H1 (cell line): Measurements from ENCODE around the gene DKKL1. TPM values are rescaled to one million over a fixed set of nuclear protein-coding genes. Genes with fewer than 3 reads are reported as not detected.

Experiments used
- CTCF ChIA-PET: fragments of 300-600 bp; sonication (Branson Sonifier 250); formaldehyde crosslinking; loops from one replicate; lab custom pipeline; 2021; ENCODE audit not compliant: partially characterized antibody; lab: Charles Lee
- POLR2A ChIA-PET: fragments of 300-600 bp; sonication (Branson Sonifier 250); formaldehyde crosslinking; loops from one replicate; lab custom pipeline; 2021; ENCODE audit warnings: inconsistent platforms; ENCODE audit not compliant: partially characterized antibody; lab: Charles Lee
- DNase-seq, 2 experiments: peaks; one replicate each; pipeline versions ENCODE4 v3.0.0 to v3.0.0-alpha.2; 2010 to 2022; ENCODE audit warnings: low spot score in 2 of 2, low read depth in 1 of 2, mixed read lengths in 1 of 2
- FAIRE-seq: peaks from 2 replicates; lab custom pipeline; 2011; peaks lifted over from hg19 to GRCh38; lab: Jason Lieb, UNC
- H2AFZ ChIP-seq: 2 replicates; pipeline ENCODE4 v1.8.1; 2012; ENCODE audit warnings: low read length, inconsistent platforms
- H2AK5ac ChIP-seq: 2 replicates; pipeline ENCODE4 v1.6.1; 2013; ENCODE audit warnings: low read depth, low read length
- H2BK120ac ChIP-seq: replicated peaks from 2 replicates; pipeline ENCODE3; 2013; ENCODE audit warnings: low read depth, low read length, inconsistent platforms
- H2BK12ac ChIP-seq: 2 replicates; pipeline ENCODE4 v1.6.1; 2013; ENCODE audit warnings: low read depth, low read length
- H2BK15ac ChIP-seq: 2 replicates; pipeline ENCODE4 v1.6.1; 2013; ENCODE audit warnings: low read length
- H2BK20ac ChIP-seq: 2 replicates; pipeline ENCODE4 v1.6.1; 2013; ENCODE audit warnings: low read length
- H2BK5ac ChIP-seq: 2 replicates; pipeline ENCODE4 v1.6.1; 2013; ENCODE audit warnings: low read depth, low read length
- H3K14ac ChIP-seq: 2 replicates; pipeline ENCODE4 v1.6.1; 2013; ENCODE audit warnings: inconsistent platforms; ENCODE audit not compliant: insufficient read length
- H3K18ac ChIP-seq: 2 replicates; pipeline ENCODE4 v1.6.1; 2013; ENCODE audit warnings: low read length; ENCODE audit errors: extremely low read depth
- H3K23ac ChIP-seq: 2 replicates; pipeline ENCODE4 v1.6.1; 2013; ENCODE audit warnings: inconsistent platforms; ENCODE audit not compliant: insufficient read length
- H3K23me2 ChIP-seq: 2 replicates; pipeline ENCODE4 v1.6.1; 2013; ENCODE audit warnings: low read depth, low read length
- H3K27ac ChIP-seq: 2 replicates; pipeline ENCODE4 v1.6.1; 2011; ENCODE audit warnings: low read depth, low read length, inconsistent platforms
- H3K27me3 ChIP-seq, 4 experiments: replicated peaks in 1 of 4; 1 replicate in 1 of 4; 2 replicates in 3 of 4; pipeline versions ENCODE4 v1.6.1 to v1.8.1; 2011 to 2013; ENCODE audit warnings: low read length in 3 of 4, mild to moderate bottlenecking in 3 of 4, inconsistent platforms in 2 of 4, mixed read lengths in 2 of 4, moderate library complexity in 1 of 4; ENCODE audit not compliant: control insufficient read depth in 3 of 4, insufficient read depth in 3 of 4; ENCODE audit errors: extremely low read depth in 1 of 4
- H3K36me3 ChIP-seq, 4 experiments: 2 replicates each; pipeline versions ENCODE4 v1.6.1 to v1.8.1; 2011 to 2013; ENCODE audit warnings: mild to moderate bottlenecking in 4 of 4, low read length in 3 of 4, moderate library complexity in 2 of 4, control low read depth in 1 of 4, inconsistent platforms in 1 of 4; ENCODE audit not compliant: insufficient read depth in 4 of 4, control insufficient read depth in 2 of 4
- H3K4ac ChIP-seq: replicated peaks from 2 replicates; pipeline ENCODE3; 2013; ENCODE audit warnings: low read length, low read depth, mixed read lengths, inconsistent platforms; ENCODE audit not compliant: insufficient read length
- H3K4me1 ChIP-seq, 4 experiments: replicated peaks in 1 of 4; 1 replicate in 1 of 4; 2 replicates in 3 of 4; pipeline versions ENCODE4 v1.6.1 to v1.8.1; 2011 to 2013; ENCODE audit warnings: low read length in 3 of 4, inconsistent platforms in 2 of 4, mixed read lengths in 1 of 4; ENCODE audit not compliant: insufficient read depth in 4 of 4, control insufficient read depth in 3 of 4
- H3K4me2 ChIP-seq, 2 experiments: 2 replicates each; pipeline versions ENCODE4 v1.6.1 to v1.8.1; 2011 to 2013; ENCODE audit warnings: low read depth in 2 of 2, low read length in 2 of 2, control low read depth in 1 of 2, inconsistent platforms in 1 of 2, mild to moderate bottlenecking in 1 of 2; ENCODE audit not compliant: insufficient read depth in 1 of 2
- H3K4me3 ChIP-seq, 4 experiments: fragments of 200-600, 300-600 bp in 1 of 4; sonication (generic), shearing (Covaris generic), sonication (Bioruptor Twin) in 1 of 4; 2 replicates each; pipeline versions ENCODE4 v1.5.1 to v1.8.1; 2011 to 2016; ENCODE audit warnings: low read length in 4 of 4, low read depth in 3 of 4, control low read depth in 2 of 4, inconsistent platforms in 2 of 4, mild to moderate bottlenecking in 2 of 4, mixed read lengths in 1 of 4, moderate library complexity in 1 of 4; ENCODE audit not compliant: insufficient read depth in 2 of 4; ENCODE audit errors: extremely low read depth in 1 of 4
- H3K56ac ChIP-seq: replicated peaks from 2 replicates; pipeline ENCODE3; 2013; ENCODE audit warnings: low read depth, mild to moderate bottlenecking, mixed read lengths, low read length, inconsistent platforms; ENCODE audit not compliant: insufficient read length
- H3K79me1 ChIP-seq: 2 replicates; pipeline ENCODE4 v1.6.1; 2013; ENCODE audit warnings: low read depth, low read length, control low read depth
- H3K79me2 ChIP-seq, 2 experiments: 2 replicates each; pipeline versions ENCODE4 v1.6.1 to v1.8.1; 2012 to 2013; ENCODE audit warnings: low read length in 2 of 2, mild to moderate bottlenecking in 2 of 2, inconsistent platforms in 1 of 2; ENCODE audit not compliant: insufficient read depth in 2 of 2, control insufficient read depth in 1 of 2
- H3K9ac ChIP-seq, 4 experiments: replicated peaks in 1 of 4; 1 replicate in 1 of 4; 2 replicates in 3 of 4; pipeline versions ENCODE4 v1.6.1 to v1.8.1; 2011 to 2013; ENCODE audit warnings: low read depth in 3 of 4, low read length in 3 of 4, control low read depth in 2 of 4, mild to moderate bottlenecking in 2 of 4, moderate library complexity in 2 of 4, inconsistent platforms in 1 of 4; ENCODE audit errors: extremely low read depth in 1 of 4
- H3K9me3 ChIP-seq, 2 experiments: 2 replicates each; pipeline versions ENCODE4 v1.6.1 to v1.8.1; 2012 to 2013; ENCODE audit warnings: mild to moderate bottlenecking in 2 of 2, moderate library complexity in 2 of 2, control low read depth in 1 of 2, inconsistent platforms in 1 of 2, low read depth in 1 of 2, low read length in 1 of 2, mixed read lengths in 1 of 2; ENCODE audit not compliant: insufficient read depth in 2 of 2
- H4K20me1 ChIP-seq, 2 experiments: replicated peaks in 1 of 2; 2 replicates each; pipeline versions ENCODE3 to v1.8.1; 2011 to 2013; ENCODE audit warnings: inconsistent platforms in 2 of 2, low read length in 2 of 2, mild to moderate bottlenecking in 1 of 2; ENCODE audit not compliant: insufficient read depth in 2 of 2, control insufficient read depth in 1 of 2
- H4K5ac ChIP-seq: 2 replicates; pipeline ENCODE4 v1.6.1; 2013; ENCODE audit warnings: low read length, low read depth, mixed read lengths, inconsistent platforms; ENCODE audit not compliant: insufficient read length
- H4K8ac ChIP-seq: 2 replicates; pipeline ENCODE4 v1.8.0; 2013; ENCODE audit warnings: mild to moderate bottlenecking, moderate library complexity, low read length, inconsistent platforms; ENCODE audit not compliant: insufficient read depth; ENCODE audit errors: extremely low read depth
- H4K91ac ChIP-seq: replicated peaks from 2 replicates; pipeline ENCODE3; 2013; ENCODE audit warnings: low read length, mixed read lengths, inconsistent platforms; ENCODE audit not compliant: insufficient read length
- TBP ChIP-seq: IDR thresholded peaks from 2 replicates; pipeline ENCODE4 v1.6.1; 2011; ENCODE audit warnings: low read depth, low read length, improper control_type of control experiment
- WGBS, 2 experiments: shearing (Covaris generic) in 1 of 2; methylation state at CpG; one replicate each; pipeline versions ENCODE4 v1.1.6 to v1.1.7; 2013 to 2015; ENCODE audit warnings: low lambda C conversion rate in 2 of 2, mixed read lengths in 2 of 2, inconsistent platforms in 1 of 2, low coverage in 1 of 2, missing lambda C conversion rate in 1 of 2; ENCODE audit not compliant: insufficient replicate concordance in 2 of 2, insufficient coverage in 1 of 2, insufficient read length in 1 of 2; ENCODE audit errors: extremely low coverage in 1 of 2, missing lambda C conversion rate in 1 of 2; 5-methylcytosine and 5-hydroxymethylcytosine counted together
- polyA plus RNA-seq, 7 experiments: library from polyadenylated mRNA; depleted of rRNA in 3 of 7; stranded (reverse) in 5 of 7; unstranded in 2 of 7; fragments of >200 nt in 5 of 7; fragments of 200-250 nt in 2 of 7; gene quantifications; 1 replicate in 5 of 7; 2 replicates in 1 of 7; 4 replicates in 1 of 7; pipeline versions ENCODE4 v1.2.1 to v1.2.3, GENCODE V29; 2011 to 2013; ENCODE audit warnings: missing spikeins in 2 of 7, mixed read lengths in 2 of 7
- total RNA-seq: library from RNA; stranded (reverse); fragmentation: NEBNext Ultra II Directional; extraction: Animal tissue kit (Norgen Biotek cat#: 25700); gene quantifications from 2 replicates; pipeline ENCODE4 v1.2.1, GENCODE V29; 2021

Gene DKKL1
- total and polyA plus RNA-seq, 2 of the 8 experiments (the other 6 are each of a cell fraction or from before 2014, with no cell fraction given) = 2.6 to 6.8 TPM

- POLR2A ChIA-PET = interaction anchor here (0.6 to 8.9 kb wide), 8 partner anchors 10 to 97 kb away, joined by 3 to 112 read pairs (median 18); partner anchors contain the start of genes DKKL1 and TEAD2
- Histone ChIP-seq H3K23me2 (peaks cover 9% of the 10 kb centered on the region), H3K4ac (no peak overlapping the region), H3K27ac (no peak overlapping the region), H2BK20ac (no peak overlapping the region), H4K5ac (no peak overlapping the region)
- 92% methylated on average over 7 of the region's 7 CpGs; no CpG with 5 or more reads in 1 of the 2 experiments for WGBS, 2 experiments
- no peak for TF ChIP-seq TBP
- TF ChIP-seq, all 59 proteins: peak for 0
- Histone ChIP-seq H4K8ac (no peak overlapping the region; the same call in 1 of the 2 replicates), H3K79me2 (no peaks in the 10 kb centered on the region), H4K91ac (no peak overlapping the region), H2BK12ac (no peak overlapping the region), H3K23ac (no peak overlapping the region), H4K20me1 (peaks cover 10 to 28% of the 10 kb centered on the region in 2 experiments), H3K56ac (no peak overlapping the region), H3K9me3 (no peaks in the 10 kb centered on the region), H3K4me1 (peaks cover 0 to 12% (median 5%) of the 10 kb centered on the region in 4 experiments; a peak in 5 of 7 replicates), H2AFZ (no peak overlapping the region), H2BK120ac (no peak overlapping the region), H3K79me1 (no peaks in the 10 kb centered on the region; the same call in 1 of the 2 replicates), H3K36me3 (peaks cover 53 to 72% (median 60%) of the 10 kb centered on the region in 4 experiments), H3K4me3 (no peak overlapping the region), H3K18ac (no peak overlapping the region), H3K14ac (no peak overlapping the region), H3K27me3 (no peaks in the 10 kb centered on the region), H2BK15ac (no peak overlapping the region), H2BK5ac (no peak overlapping the region), H3K4me2 (no peak overlapping the region), H3K9ac (no peak overlapping the region), H2AK5ac (no peak overlapping the region)
- DNase-seq (no peak), FAIRE-seq (no peak)
- CTCF ChIA-PET = interaction anchor here (0.6 kb wide), 1 partner anchor 214 kb away, joined by 3 read pairs; no protein-coding TSS in a partner anchor
Measured at GRCh38 chr19:49343123-49343522, 20.6 kb upstream of the DKKL1 start.
